CD14-positive monocyte (primary cell): ENCODE measurements around the gene CARD9. TPM values are rescaled to one million over a fixed set of nuclear protein-coding genes. Genes with fewer than 3 reads are reported as not detected.

Experiments used
- DNase-seq, 3 donors: peaks; one replicate each; pipeline ENCODE4 v3.0.0-alpha.2; 2011 to 2022
- H2AFZ ChIP-seq: 2 replicates; pipeline ENCODE4 v1.6.0; 2012; ENCODE audit warnings: mild to moderate bottlenecking, low read depth, low read length, inconsistent platforms; ENCODE audit not compliant: insufficient read depth, poor library complexity, severe bottlenecking
- H3K27ac ChIP-seq, 2 donors: 1 replicate in 1 of 2; 2 replicates in 1 of 2; pipeline ENCODE4 v1.5.1; 2012 to 2013; ENCODE audit warnings: low read length in 2 of 2, control low read depth in 1 of 2, inconsistent platforms in 1 of 2, low read depth in 1 of 2, mild to moderate bottlenecking in 1 of 2
- H3K27me3 ChIP-seq, 2 donors: one replicate each; pipeline versions ENCODE4 v1.6.0 to v1.6.1; 2011 to 2013; ENCODE audit warnings: low read length in 2 of 2; ENCODE audit not compliant: control insufficient read depth in 2 of 2, insufficient read depth in 2 of 2
- H3K36me3 ChIP-seq, 2 donors: replicated peaks in 1 of 2; 1 replicate in 1 of 2; 2 replicates in 1 of 2; pipeline versions ENCODE4 v1.5.1 to v1.6.1; 2012 to 2013; ENCODE audit warnings: low read length in 2 of 2, control low read depth in 1 of 2, inconsistent platforms in 1 of 2, mild to moderate bottlenecking in 1 of 2; ENCODE audit not compliant: insufficient read depth in 2 of 2, control insufficient read depth in 1 of 2
- H3K4me1 ChIP-seq, 2 donors: 1 replicate in 1 of 2; 2 replicates in 1 of 2; pipeline versions ENCODE4 v1.5.1 to v1.6.1; 2012 to 2013; ENCODE audit warnings: low read length in 2 of 2, control low read depth in 1 of 2, inconsistent platforms in 1 of 2, mild to moderate bottlenecking in 1 of 2, moderate library complexity in 1 of 2; ENCODE audit not compliant: insufficient read depth in 2 of 2, control insufficient read depth in 1 of 2
- H3K4me2 ChIP-seq: replicated peaks from 2 replicates; pipeline ENCODE3; 2012; ENCODE audit warnings: low read length, moderate library complexity, mild to moderate bottlenecking; ENCODE audit not compliant: poor library complexity, severe bottlenecking; ENCODE audit errors: extremely low read depth
- H3K4me3 ChIP-seq, 3 experiments: fragments of 200-600 bp in 1 of 3; sonication (generic) in 1 of 3; replicated peaks in 1 of 3; 1 replicate in 2 of 3; 2 replicates in 1 of 3; pipeline ENCODE4 v1.5.1; 2011 to 2013; ENCODE audit warnings: low read length in 3 of 3, mild to moderate bottlenecking in 3 of 3, control low read depth in 2 of 3, low read depth in 2 of 3, inconsistent platforms in 1 of 3, moderate library complexity in 1 of 3
- H3K79me2 ChIP-seq: 2 replicates; pipeline ENCODE4 v1.6.0; 2012; ENCODE audit warnings: mild to moderate bottlenecking, control low read depth, inconsistent platforms, low read length, moderate library complexity; ENCODE audit not compliant: insufficient read depth
- H3K9ac ChIP-seq: 2 replicates; pipeline ENCODE4 v1.6.0; 2017; ENCODE audit warnings: low read length, mild to moderate bottlenecking; ENCODE audit not compliant: insufficient read depth, poor library complexity, severe bottlenecking
- H3K9me3 ChIP-seq, 2 donors: replicated peaks in 1 of 2; 1 replicate in 1 of 2; 2 replicates in 1 of 2; pipeline versions ENCODE4 v1.5.1 to v1.6.1; 2012 to 2013; ENCODE audit warnings: low read length in 2 of 2, control low read depth in 1 of 2; ENCODE audit not compliant: control insufficient read depth in 1 of 2, insufficient read depth in 1 of 2
- H4K20me1 ChIP-seq: 2 replicates; pipeline ENCODE4 v1.6.0; 2012; ENCODE audit warnings: mild to moderate bottlenecking, low read length, control low read depth, moderate library complexity; ENCODE audit not compliant: insufficient read depth
- H3K27ac Mint-ChIP-seq, 7 donors: one replicate each; pipeline ENCODE4 v1.8.0; 2020; ENCODE audit warnings: mild to moderate bottlenecking in 7 of 7, mixed read lengths in 7 of 7, moderate library complexity in 6 of 7, inconsistent platforms in 2 of 7
- H3K27me3 Mint-ChIP-seq, 3 donors: one replicate each; pipeline ENCODE4 v1.8.0; 2021 to 2022; ENCODE audit warnings: low read depth in 3 of 3, mild to moderate bottlenecking in 3 of 3, mixed read lengths in 3 of 3, moderate library complexity in 3 of 3, inconsistent platforms in 1 of 3
- H3K36me3 Mint-ChIP-seq, 2 donors: one replicate each; pipeline ENCODE4 v1.8.0; 2020; ENCODE audit warnings: mixed read lengths in 2 of 2, inconsistent platforms in 1 of 2, mild to moderate bottlenecking in 1 of 2
- H3K4me1 Mint-ChIP-seq: one replicate; pipeline ENCODE4 v1.8.0; 2020; ENCODE audit warnings: mild to moderate bottlenecking, mixed read lengths
- H3K4me3 Mint-ChIP-seq, 2 donors: one replicate each; pipeline ENCODE4 v1.8.0; 2020; ENCODE audit warnings: mild to moderate bottlenecking in 2 of 2, mixed read lengths in 2 of 2, moderate library complexity in 1 of 2
- H3K9me3 Mint-ChIP-seq, 7 donors: one replicate each; pipeline ENCODE4 v1.8.0; 2020 to 2022; ENCODE audit warnings: mixed read lengths in 7 of 7, mild to moderate bottlenecking in 6 of 7, moderate library complexity in 6 of 7, inconsistent platforms in 2 of 7
- CTCF ChIP-seq: fragments of 200-600 bp; IDR thresholded peaks from one replicate; pipeline ENCODE4 v1.8.0; 2022; ENCODE audit warnings: antibody characterized with exemption, mild to moderate bottlenecking
- WGBS: methylation state at CpG from one replicate; pipeline ENCODE4 v1.1.5; 2013; ENCODE audit warnings: missing lambda C conversion rate; ENCODE audit not compliant: insufficient coverage; 5-methylcytosine and 5-hydroxymethylcytosine counted together
- intact Hi-C, 2 donors: fragments of 100-400 bp; cut with micrococcal nuclease; formaldehyde crosslinking; loops; one replicate each; pipeline versions ENCODE4 v1.15.0 to v1.15.1; 2023
- polyA plus RNA-seq, 3 donors: library from polyadenylated mRNA; depleted of rRNA in 1 of 3; unstranded in 2 of 3; stranded (reverse) in 1 of 3; fragments of 300-500 nt in 2 of 3; fragments of >200 nt in 1 of 3; fragmentation: Illumina TruSeq in 2 of 3; gene quantifications; 1 replicate in 2 of 3; 2 replicates in 1 of 3; pipeline ENCODE4 v1.2.3, GENCODE V29; 2012 to 2021

CARD9 gene
- polyA plus RNA-seq, 3 donors = 34.3 to 108 (median 41.4) TPM

DNA sequence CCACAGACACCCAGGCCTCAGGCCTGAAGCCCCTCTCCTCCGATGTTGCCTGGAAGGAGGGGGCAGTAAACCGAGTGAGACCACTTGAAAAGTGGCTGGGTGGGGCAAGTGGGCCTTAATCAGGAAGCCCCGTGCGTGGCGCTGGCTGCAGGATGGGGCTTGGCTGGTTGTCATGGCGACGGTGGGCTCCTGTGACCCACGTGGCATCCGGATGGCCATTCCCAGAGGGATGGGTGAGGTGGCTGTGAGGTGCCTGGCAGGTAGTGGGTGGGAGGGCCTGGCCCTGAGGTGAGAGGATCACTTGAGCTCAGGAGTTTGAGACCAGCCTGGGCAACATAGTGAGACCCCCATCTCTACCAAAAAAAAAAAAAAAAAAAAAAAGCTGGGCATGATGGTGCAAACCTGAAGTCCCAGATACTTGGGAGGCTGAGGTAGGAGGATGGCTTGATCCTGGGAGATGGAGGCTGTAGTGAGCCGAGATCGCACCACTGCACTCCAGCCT, 40.9 kb downstream of the CARD9 start:
- Mint-ChIP-seq H3K4me3 (no peak overlapping the region), H3K27me3 (peaks cover 7 to 13% (median 10%) of the 10 kb centered on the region in 3 donors), H3K4me1 (peaks cover 9% of the 10 kb centered on the region), H3K27ac (no peak overlapping the region), H3K9me3 (no peaks in the 10 kb centered on the region), H3K36me3 (no peaks in the 10 kb centered on the region)
- Histone ChIP-seq H3K4me2 (no peak overlapping the region), H3K9me3 (no peaks in the 10 kb centered on the region), H3K9ac (no peak overlapping the region), H4K20me1 (no peaks in the 10 kb centered on the region), H3K27me3 (peaks cover 0 to 15% of the 10 kb centered on the region in 2 donors), H3K4me3 (no peak overlapping the region), H3K79me2 (no peaks in the 10 kb centered on the region), H3K4me1 (peaks cover 13 to 14% of the 10 kb centered on the region in 2 donors), H2AFZ (no peak overlapping the region), H3K27ac (no peak overlapping the region), H3K36me3 (no peaks in the 10 kb centered on the region)
- DNase-seq = no peak
- TF ChIP-seq CTCF = no peak
- intact Hi-C loops = no loop called here
- WGBS = 95% methylated on average over 9 of the region's 11 CpGs

- TF ChIP-seq CTCF = no peak
- Histone ChIP-seq H3K9me3 (no peaks in the 10 kb centered on the region), H3K27me3 (peaks cover 0 to 19% of the 10 kb centered on the region in 2 donors), H3K27ac (no peak overlapping the region), H3K4me1 (peaks cover 16 to 17% of the 10 kb centered on the region in 2 donors), H3K9ac (no peak overlapping the region), H3K4me2 (no peak overlapping the region), H4K20me1 (no peaks in the 10 kb centered on the region), H3K4me3 (no peak overlapping the region), H3K36me3 (no peaks in the 10 kb centered on the region), H2AFZ (no peak overlapping the region), H3K79me2 (no peaks in the 10 kb centered on the region)
- Mint-ChIP-seq H3K4me1 (peaks cover 10% of the 10 kb centered on the region), H3K9me3 (no peaks in the 10 kb centered on the region), H3K4me3 (no peak overlapping the region), H3K36me3 (no peaks in the 10 kb centered on the region), H3K27ac (peak overlapping the region in 1 of 7 donors; percentile 65), H3K27me3 (peaks cover 8 to 18% (median 11%) of the 10 kb centered on the region in 3 donors)
- intact Hi-C loops = no loop called here
- no peak for DNase-seq
- 92% methylated on average over 43 of the region's 46 CpGs for WGBS
Observed at GRCh38 chr9:136331556-136332481, 41.6 kb downstream of the CARD9 start.
